ENCODE results near the gene MEF2A.
"Not testable (repeated sequence)": the region's sequence is repeated elsewhere in the genome, so short reads cannot be mapped to it uniquely, and the experiment has no call there.

MEF2A gene

GRCh38 chr15:99732751-99733267, 167.0 kb downstream of the MEF2A start:
- peak; percentile 18 to 22 for DNase-seq

GRCh38 chr15:99733268-99734039, 167.7 kb downstream of the MEF2A start, which contains the start of gene LYSMD4:
Gene LYSMD4, minus strand, starts transcription at chr15:99733437. Its CDS starts 1,438 bp downstream, at chr15:99731999.
- DNase-seq: peak; percentile 99

- not testable (repeated sequence) for DNase-seq
These were observed 168.2 kb downstream of the MEF2A start for GRCh38 chr15:99734040-99734291.

- no peak for DNase-seq
These were observed 168.8 kb downstream of the MEF2A start for GRCh38 chr15:99734575-99734974.

GRCh38 chr15:99735868-99736267, 170.1 kb downstream of the MEF2A start:
- DNase-seq: no peak

GRCh38 chr15:99736702-99737101, 170.9 kb downstream of the MEF2A start:
- DNase-seq: no peak

- no peak for DNase-seq
These were observed 172.4 kb downstream of the MEF2A start for GRCh38 chr15:99738021-99738847.

GRCh38 chr15:99741835-99742234, 176.1 kb downstream of the MEF2A start:
- no peak for DNase-seq

- no peak for DNase-seq
These were observed 178.4 kb downstream of the MEF2A start for GRCh38 chr15:99744142-99744541.

- no peak for DNase-seq
These were observed 179.7 kb downstream of the MEF2A start for GRCh38 chr15:99745370-99746086.

- DNase-seq: no peak
These were observed 183.6 kb downstream of the MEF2A start for GRCh38 chr15:99749386-99749785.

- not testable (repeated sequence) for DNase-seq
These were observed 184.5 kb downstream of the MEF2A start for GRCh38 chr15:99750326-99750725.

- no peak for DNase-seq
These were observed 186.8 kb downstream of the MEF2A start for GRCh38 chr15:99752556-99752955.

GRCh38 chr15:99753066-99753465, 187.3 kb downstream of the MEF2A start:
- DNase-seq: no peak

- peak; percentile 24 to 35 for DNase-seq
These were observed 190.1 kb downstream of the MEF2A start for GRCh38 chr15:99755692-99756409.

- DNase-seq: no peak
These were observed 196.5 kb downstream of the MEF2A start for GRCh38 chr15:99762288-99762687.

- DNase-seq: no peak
These were observed 198.0 kb downstream of the MEF2A start for GRCh38 chr15:99763827-99764226.

GRCh38 chr15:99764522-99764921, 198.7 kb downstream of the MEF2A start:
- DNase-seq: no peak

Measured in activated CD4-positive, alpha-beta T cell treated with anti-CD3 and anti-CD28 coated beads for 4 hours (primary cell).